Measurements from ENCODE around the gene SERPINB10. TPM values are rescaled to one million over a fixed set of nuclear protein-coding genes. Genes with fewer than 3 reads are reported as not detected.

The SERPINB10 gene
- total RNA-seq, 1 donor from 2014 or later, result not detected

GRCh38 chr18:63903851-63904570, 3.7 kb upstream of the SERPINB10 start:
- Mint-ChIP-seq H3K36me3 (ENCODE audit: low read depth) (no peaks in the 10 kb centered on the region), H3K9me3 (no peaks in the 10 kb centered on the region), H3K27ac (ENCODE audit: unreplicated experiment) (no peak overlapping the region), H3K4me3 (no peak overlapping the region), H3K4me1 (no peaks in the 10 kb centered on the region), H3K27me3 (ENCODE audit: low read depth) (no peaks in the 10 kb centered on the region)
- no peak for TF ChIP-seq CTCF (conservative IDR thresholded peaks at IDR 0.05)
- DNase-seq (ENCODE audit: low read depth, low spot score), result no peak

- no peaks in the 10 kb centered on the region for H3K27me3 Mint-ChIP-seq (ENCODE audit: low read depth)
- no peaks in the 10 kb centered on the region for H3K9me3 Mint-ChIP-seq
- H3K4me3 Mint-ChIP-seq, result no peak overlapping the region
- TF ChIP-seq CTCF (conservative IDR thresholded peaks at IDR 0.05), result no peak
- no peaks in the 10 kb centered on the region for H3K36me3 Mint-ChIP-seq (ENCODE audit: low read depth)
- DNase-seq (ENCODE audit: low read depth, low spot score), result no peak
- H3K4me1 Mint-ChIP-seq, result no peaks in the 10 kb centered on the region
- H3K27ac Mint-ChIP-seq (ENCODE audit: unreplicated experiment), result no peak overlapping the region
These were observed 3.1 kb upstream of the SERPINB10 start for GRCh38 chr18:63904694-63905093.

- H3K27ac Mint-ChIP-seq (ENCODE audit: unreplicated experiment), result no peak overlapping the region
- TF ChIP-seq CTCF (conservative IDR thresholded peaks at IDR 0.05), result no peak
- DNase-seq (ENCODE audit: low read depth, low spot score), result no peak
These were observed 2.4 kb upstream of the SERPINB10 start for GRCh38 chr18:63905361-63905760.

GRCh38 chr18:63906056-63906455, 1.7 kb upstream of the SERPINB10 start:
- H3K4me1 Mint-ChIP-seq, result no peaks in the 10 kb centered on the region
- no peak for TF ChIP-seq CTCF (conservative IDR thresholded peaks at IDR 0.05)
- H3K9me3 Mint-ChIP-seq, result no peaks in the 10 kb centered on the region
- peaks cover 5% of the 10 kb centered on the region for H3K27me3 Mint-ChIP-seq (ENCODE audit: low read depth)
- no peaks in the 10 kb centered on the region for H3K36me3 Mint-ChIP-seq (ENCODE audit: low read depth)
- DNase-seq (ENCODE audit: low read depth, low spot score), result no peak
- no peak overlapping the region for H3K27ac Mint-ChIP-seq (ENCODE audit: unreplicated experiment)
- H3K4me3 Mint-ChIP-seq, result no peak overlapping the region

More at GRCh38 chr18:63905361-63905760, 2.4 kb upstream of the SERPINB10 start:
- Mint-ChIP-seq H3K4me3 (no peak overlapping the region), H3K36me3 (ENCODE audit: low read depth) (no peaks in the 10 kb centered on the region), H3K9me3 (no peaks in the 10 kb centered on the region), H3K27me3 (ENCODE audit: low read depth) (peaks cover under 1% of the 10 kb centered on the region), H3K4me1 (no peaks in the 10 kb centered on the region)

GRCh38 chr18:63908858-63909257, 1.1 kb downstream of the SERPINB10 start:
- TF ChIP-seq CTCF (conservative IDR thresholded peaks at IDR 0.05), result no peak
- Mint-ChIP-seq H3K4me1 (no peaks in the 10 kb centered on the region), H3K36me3 (ENCODE audit: low read depth) (no peaks in the 10 kb centered on the region), H3K27ac (ENCODE audit: unreplicated experiment) (no peak overlapping the region), H3K27me3 (ENCODE audit: low read depth) (peaks cover 13% of the 10 kb centered on the region), H3K4me3 (no peak overlapping the region), H3K9me3 (no peaks in the 10 kb centered on the region)
- no peak for DNase-seq (ENCODE audit: low read depth, low spot score)

All from neural crest cell (in vitro differentiated cells).